Caco-2 (cell line): ENCODE measurements around the gene SQSTM1. TPM values are rescaled to one million over a fixed set of nuclear protein-coding genes. Genes with fewer than 3 reads are reported as not detected.
A peak's percentile ranks its signal among the peaks of the same experiment; 100 is the strongest.

ENCODE experiments used
- BruUV-seq: library from RNA; stranded (reverse); fragments of 400-500 nt; replicated peaks from 2 replicates; lab custom pipeline; 2021; lab: Mats Ljungman, UMichigan
- CTCF ChIA-PET: fragments of 300-600 bp; sonication (Branson Sonifier 250); formaldehyde crosslinking; loops from one replicate; lab custom pipeline; 2022; ENCODE audit warnings: antibody characterized with exemption; lab: Charles Lee
- POLR2A ChIA-PET: fragments of 300-600 bp; sonication (Branson Sonifier 250); formaldehyde crosslinking; loops from one replicate; lab custom pipeline; 2022; ENCODE audit warnings: antibody characterized with exemption; lab: Charles Lee
- DNase-seq, 2 experiments: peaks; one replicate each; pipeline versions ENCODE4 v3.0.0 to v3.0.0-alpha.2; 2020 to 2022
- H3K27me3 ChIP-seq: replicated peaks from 2 replicates; pipeline ENCODE4 v1.6.0; 2011; ENCODE audit warnings: low read length; ENCODE audit not compliant: control insufficient read depth, insufficient read depth
- H3K36me3 ChIP-seq: 2 replicates; pipeline ENCODE4 v1.5.1; 2011; ENCODE audit warnings: low read length; ENCODE audit not compliant: control insufficient read depth, insufficient read depth
- H3K4me1 ChIP-seq: fragments of 250-450 bp; sonication (Bioruptor Pico); 2 replicates; pipeline ENCODE4 v1.5.1; 2020; ENCODE audit warnings: mild to moderate bottlenecking
- H3K4me3 ChIP-seq: 2 replicates; pipeline ENCODE4 v1.5.1; 2011; ENCODE audit warnings: low read depth, mild to moderate bottlenecking, control low read depth, low read length
- H3K9me3 ChIP-seq: fragments of 250-450 bp; sonication (Bioruptor Pico); 2 replicates; pipeline ENCODE4 v1.5.1; 2020; ENCODE audit warnings: mild to moderate bottlenecking, moderate library complexity
- H3K27ac Mint-ChIP-seq: one replicate; pipeline ENCODE4 v1.8.0; 2022; ENCODE audit warnings: mixed read lengths; ENCODE audit not compliant: unreplicated experiment
- H3K27me3 Mint-ChIP-seq: one replicate; pipeline ENCODE4 v1.8.0; 2022; ENCODE audit warnings: mixed read lengths; ENCODE audit not compliant: insufficient read depth, unreplicated experiment
- H3K36me3 Mint-ChIP-seq: one replicate; pipeline ENCODE4 v1.8.0; 2022; ENCODE audit warnings: mild to moderate bottlenecking, mixed read lengths; ENCODE audit not compliant: insufficient read depth, unreplicated experiment
- H3K4me1 Mint-ChIP-seq: one replicate; pipeline ENCODE4 v1.8.0; 2022; ENCODE audit warnings: low read depth, mixed read lengths; ENCODE audit not compliant: unreplicated experiment
- H3K4me3 Mint-ChIP-seq: one replicate; pipeline ENCODE4 v1.8.0; 2022; ENCODE audit warnings: mild to moderate bottlenecking, moderate library complexity, mixed read lengths; ENCODE audit not compliant: unreplicated experiment
- H3K9me3 Mint-ChIP-seq: one replicate; pipeline ENCODE4 v1.8.0; 2022; ENCODE audit warnings: mixed read lengths; ENCODE audit not compliant: unreplicated experiment
- CTCF ChIP-seq, 2 experiments: fragments of 200-600 bp in 1 of 2; IDR thresholded peaks; 1 replicate in 1 of 2; 2 replicates in 1 of 2; pipeline versions ENCODE4 v1.5.1 to v1.8.0; 2011 to 2022; ENCODE audit warnings: antibody characterized with exemption in 1 of 2, control low read depth in 1 of 2, inconsistent platforms in 1 of 2, low read depth in 1 of 2, low read length in 1 of 2, mild to moderate bottlenecking in 1 of 2, moderate library complexity in 1 of 2; ENCODE audit not compliant: insufficient read depth in 1 of 2, severe bottlenecking in 1 of 2, unreplicated experiment in 1 of 2
- intact Hi-C: fragments of 100-400 bp; cut with micrococcal nuclease; formaldehyde crosslinking; loops from one replicate; pipeline ENCODE4 v1.10.0; 2022; ENCODE audit not compliant: unreplicated experiment
- total RNA-seq: library from RNA; stranded (reverse); gene quantifications from 2 replicates; pipeline ENCODE4 v1.2.3, GENCODE V29; 2022

The SQSTM1 gene
- total RNA-seq, 1 experiment from 2014 or later: 259 TPM

- Histone ChIP-seq H3K36me3 (peaks cover 10% of the 10 kb centered on the region), H3K9me3 (no peaks in the 10 kb centered on the region), H3K4me3 (peak overlapping the region; percentile 38), H3K27me3 (no peaks in the 10 kb centered on the region), H3K4me1 (peaks cover 40% of the 10 kb centered on the region)
- ChIA-PET POLR2A (interaction anchor here (0.5 to 1.0 kb wide), 4 partner anchors 12 to 1366 kb away, joined by 4 to 9 read pairs (median 5); no protein-coding TSS in a partner anchor), CTCF (interaction anchor here (0.7 to 1.1 kb wide), 2 partner anchors 13 to 55 kb away, joined by 3 read pairs; no protein-coding TSS in a partner anchor)
- no peak for TF ChIP-seq CTCF (IDR thresholded peaks at IDR 0.05; ENCODE audit: insufficient read depth in 1 of 2, low read depth in 1 of 2, low read length in 1 of 2, severe bottlenecking in 1 of 2, unreplicated experiment in 1 of 2)
- BruUV-seq: no TSS peak
- H3K4me1 Mint-ChIP-seq: peaks cover 30% of the 10 kb centered on the region
- peak overlapping the region; percentile 94 for H3K27ac Mint-ChIP-seq
- no peaks in the 10 kb centered on the region for H3K9me3 Mint-ChIP-seq
- no peaks in the 10 kb centered on the region for H3K27me3 Mint-ChIP-seq
- intact Hi-C loops: loop anchor here (1.0 to 10.0 kb wide), 3 partner anchors 11 to 194 kb away; partner anchors contain the start of genes HNRNPH1 and MRNIP
- H3K36me3 Mint-ChIP-seq: peaks cover 74% of the 10 kb centered on the region
- DNase-seq: peak; percentile 97 to 98
- peak overlapping the region; percentile 88 for H3K4me3 Mint-ChIP-seq
Observed at GRCh38 chr5:179818746-179819295, 1.9 kb upstream of the SQSTM1 start.

GRCh38 chr5:179819296-179820126 lies 1.2 kb upstream of the SQSTM1 start:
- peaks cover 31% of the 10 kb centered on the region for H3K4me1 Mint-ChIP-seq
- intact Hi-C loops: loop anchor here (1.0 to 10.0 kb wide), 4 partner anchors 11 to 195 kb away; partner anchors contain the start of genes HNRNPH1 and MRNIP
- no peaks in the 10 kb centered on the region for H3K9me3 ChIP-seq
- H3K27ac Mint-ChIP-seq: peak overlapping the region; percentile 94
- CTCF ChIA-PET: interaction anchor here (0.7 to 1.1 kb wide), 2 partner anchors 14 to 56 kb away, joined by 3 read pairs; no protein-coding TSS in a partner anchor
- DNase-seq: peak; percentile 91 to 94
- H3K9me3 Mint-ChIP-seq: no peaks in the 10 kb centered on the region
- no peaks in the 10 kb centered on the region for H3K27me3 ChIP-seq
- H3K4me1 ChIP-seq: peaks cover 47% of the 10 kb centered on the region
- H3K4me3 ChIP-seq: peak overlapping the region; percentile 33
- no TSS peak for BruUV-seq
- peak overlapping the region; percentile 88 for H3K4me3 Mint-ChIP-seq
- POLR2A ChIA-PET: interaction anchor here (0.5 to 1.0 kb wide), 3 partner anchors 13 to 1365 kb away, joined by 4 to 6 read pairs (median 4); no protein-coding TSS in a partner anchor
- no peaks in the 10 kb centered on the region for H3K27me3 Mint-ChIP-seq
- no peak for TF ChIP-seq CTCF (IDR thresholded peaks at IDR 0.05; ENCODE audit: insufficient read depth in 1 of 2, low read depth in 1 of 2, low read length in 1 of 2, severe bottlenecking in 1 of 2, unreplicated experiment in 1 of 2)
- peaks cover 74% of the 10 kb centered on the region for H3K36me3 Mint-ChIP-seq
- H3K36me3 ChIP-seq: peaks cover 11% of the 10 kb centered on the region

GRCh38 chr5:179820127-179820482 lies 600 bp upstream of the SQSTM1 start:
- Mint-ChIP-seq H3K9me3 (no peaks in the 10 kb centered on the region), H3K4me1 (peaks cover 37% of the 10 kb centered on the region), H3K4me3 (peak overlapping the region; percentile 88), H3K36me3 (peaks cover 75% of the 10 kb centered on the region), H3K27me3 (no peaks in the 10 kb centered on the region), H3K27ac (peak overlapping the region; percentile 94)
- intact Hi-C loops: loop anchor here (2.0 kb wide), 1 partner anchor 57 kb away; no protein-coding TSS in a partner anchor
- POLR2A ChIA-PET: no interaction called here
- Histone ChIP-seq H3K4me1 (peaks cover 53% of the 10 kb centered on the region), H3K36me3 (peaks cover 13% of the 10 kb centered on the region), H3K27me3 (no peaks in the 10 kb centered on the region), H3K9me3 (no peaks in the 10 kb centered on the region), H3K4me3 (peak overlapping the region; percentile 97)
- CTCF ChIA-PET: interaction anchor here (0.6 kb wide), 1 partner anchor 559 kb away, joined by 3 read pairs; no protein-coding TSS in a partner anchor
- BruUV-seq: TSS peak; percentile 36
- no peak for TF ChIP-seq CTCF (IDR thresholded peaks at IDR 0.05; ENCODE audit: insufficient read depth in 1 of 2, low read depth in 1 of 2, low read length in 1 of 2, severe bottlenecking in 1 of 2, unreplicated experiment in 1 of 2)
- DNase-seq: no peak
